ENCODE measurements around the gene GTF3C1. TPM values are rescaled to one million over a fixed set of nuclear protein-coding genes. Genes with fewer than 3 reads are reported as not detected.

GTF3C1 gene
- total RNA-seq, 1 donor from 2014 or later = 57.1 TPM

DNA sequence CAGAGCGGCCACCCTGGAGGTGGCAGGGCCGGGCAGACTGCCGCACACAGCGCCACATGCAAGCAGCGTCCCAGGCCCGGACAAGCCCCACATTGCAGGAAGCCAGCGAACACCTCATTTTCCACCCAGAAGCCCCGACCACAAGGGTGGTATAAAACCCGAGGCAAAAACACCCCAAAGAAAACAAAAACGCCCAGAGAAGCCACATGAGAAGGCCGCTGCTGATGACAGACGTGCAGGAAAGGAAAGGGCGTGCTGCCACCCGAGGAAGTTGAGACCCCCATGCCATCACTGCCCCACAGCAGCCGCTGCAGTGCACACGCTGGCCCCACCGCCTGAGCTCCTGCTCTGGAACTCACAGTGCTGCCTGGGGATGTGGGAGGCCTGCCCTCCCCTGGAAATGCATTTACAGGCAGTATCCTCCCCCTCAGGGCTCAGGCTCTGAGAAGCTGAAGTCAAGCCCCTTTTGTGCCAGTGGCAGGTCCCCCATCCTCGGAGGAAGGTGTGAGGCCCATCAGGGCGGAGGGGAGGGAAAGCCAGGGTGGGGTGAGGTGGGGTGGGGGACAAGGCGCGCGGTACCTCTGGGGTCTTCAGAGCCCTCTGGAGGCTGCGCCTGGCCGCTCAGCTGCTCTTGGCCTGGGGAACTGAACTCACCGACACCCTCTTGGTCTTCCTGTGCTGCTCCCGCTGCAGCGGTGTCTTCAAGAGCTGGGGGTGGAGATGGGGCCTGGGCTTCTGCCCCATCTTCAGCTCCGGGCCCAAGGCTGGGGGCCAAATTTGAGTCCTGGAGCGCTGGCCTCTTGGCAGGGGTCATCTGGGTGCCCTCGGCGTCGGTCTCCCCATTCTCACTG is 85.7 kb downstream of the GTF3C1 start:
- peak overlapping the region; percentile 3 for H3K27ac ChIP-seq
- ATAC-seq (peak; percentile 5 to 18), DNase-seq (peak; percentile 37)
- peaks cover 98% of the 10 kb centered on the region for H3K36me3 ChIP-seq
- TF ChIP-seq, protein P1, sequence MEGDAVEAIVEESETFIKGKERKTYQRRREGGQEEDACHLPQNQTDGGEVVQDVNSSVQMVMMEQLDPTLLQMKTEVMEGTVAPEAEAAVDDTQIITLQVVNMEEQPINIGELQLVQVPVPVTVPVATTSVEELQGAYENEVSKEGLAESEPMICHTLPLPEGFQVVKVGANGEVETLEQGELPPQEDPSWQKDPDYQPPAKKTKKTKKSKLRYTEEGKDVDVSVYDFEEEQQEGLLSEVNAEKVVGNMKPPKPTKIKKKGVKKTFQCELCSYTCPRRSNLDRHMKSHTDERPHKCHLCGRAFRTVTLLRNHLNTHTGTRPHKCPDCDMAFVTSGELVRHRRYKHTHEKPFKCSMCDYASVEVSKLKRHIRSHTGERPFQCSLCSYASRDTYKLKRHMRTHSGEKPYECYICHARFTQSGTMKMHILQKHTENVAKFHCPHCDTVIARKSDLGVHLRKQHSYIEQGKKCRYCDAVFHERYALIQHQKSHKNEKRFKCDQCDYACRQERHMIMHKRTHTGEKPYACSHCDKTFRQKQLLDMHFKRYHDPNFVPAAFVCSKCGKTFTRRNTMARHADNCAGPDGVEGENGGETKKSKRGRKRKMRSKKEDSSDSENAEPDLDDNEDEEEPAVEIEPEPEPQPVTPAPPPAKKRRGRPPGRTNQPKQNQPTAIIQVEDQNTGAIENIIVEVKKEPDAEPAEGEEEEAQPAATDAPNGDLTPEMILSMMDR (IDR thresholded peaks at IDR 0.05) = no peak
- no peaks in the 10 kb centered on the region for H3K27me3 ChIP-seq (ENCODE audit: low read depth)
- no peaks in the 10 kb centered on the region for H3K9me3 ChIP-seq
- H3K4me3 ChIP-seq = no peak overlapping the region
- no peaks in the 10 kb centered on the region for H3K4me1 ChIP-seq
- intact Hi-C loops (cut with DNase I) = no loop called here

DNA sequence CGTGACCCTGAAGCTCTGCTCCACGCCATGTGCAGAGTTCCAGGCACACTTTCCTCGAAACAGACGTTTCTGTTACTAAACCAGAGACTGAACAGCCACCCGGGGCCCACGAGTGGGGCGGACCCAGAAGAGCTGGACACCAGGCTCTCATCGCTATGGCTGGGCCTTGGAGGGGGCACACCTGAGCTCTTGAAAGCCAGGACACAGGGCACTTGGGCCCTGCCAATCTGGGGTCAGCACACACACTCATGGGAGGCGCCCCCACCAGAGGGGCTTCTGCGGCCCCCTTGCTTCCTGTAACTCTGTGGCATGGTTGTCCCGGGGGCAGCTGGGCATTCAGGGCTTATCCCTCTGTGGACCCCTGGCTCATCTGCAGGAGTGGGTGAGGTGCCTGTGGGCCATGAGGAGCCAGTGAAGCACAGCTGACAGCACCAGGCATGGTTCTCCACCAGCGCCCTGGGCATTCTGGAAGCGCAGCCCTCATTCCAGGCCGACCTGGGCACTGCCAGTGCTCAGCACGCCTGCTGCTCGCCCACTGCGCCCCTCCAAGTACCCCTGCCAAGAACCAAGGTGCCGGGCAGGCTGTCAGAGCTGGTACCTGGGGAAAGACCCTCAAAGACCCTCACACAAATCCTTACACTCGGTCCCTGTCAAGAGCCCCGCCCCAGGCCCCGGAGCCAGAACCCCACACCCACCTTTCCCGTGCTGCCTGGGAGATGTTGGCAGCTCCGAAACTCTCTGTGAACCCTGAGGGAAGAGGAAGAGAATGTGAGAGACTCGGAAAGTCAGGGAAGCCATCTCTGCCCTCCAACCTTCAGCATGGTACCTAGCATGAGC is 86.6 kb downstream of the GTF3C1 start:
- H3K27me3 ChIP-seq (ENCODE audit: low read depth) = no peaks in the 10 kb centered on the region
- H3K9me3 ChIP-seq = no peaks in the 10 kb centered on the region
- TF ChIP-seq, protein P1 (IDR thresholded peaks at IDR 0.05) = no peak
- intact Hi-C loops (cut with DNase I) = no loop called here
- peaks cover 89% of the 10 kb centered on the region for H3K36me3 ChIP-seq
- no peak for ATAC-seq
- peak; percentile 39 for DNase-seq
- H3K4me1 ChIP-seq = no peaks in the 10 kb centered on the region
- no peak overlapping the region for H3K4me3 ChIP-seq
- no peak overlapping the region for H3K27ac ChIP-seq

DNA sequence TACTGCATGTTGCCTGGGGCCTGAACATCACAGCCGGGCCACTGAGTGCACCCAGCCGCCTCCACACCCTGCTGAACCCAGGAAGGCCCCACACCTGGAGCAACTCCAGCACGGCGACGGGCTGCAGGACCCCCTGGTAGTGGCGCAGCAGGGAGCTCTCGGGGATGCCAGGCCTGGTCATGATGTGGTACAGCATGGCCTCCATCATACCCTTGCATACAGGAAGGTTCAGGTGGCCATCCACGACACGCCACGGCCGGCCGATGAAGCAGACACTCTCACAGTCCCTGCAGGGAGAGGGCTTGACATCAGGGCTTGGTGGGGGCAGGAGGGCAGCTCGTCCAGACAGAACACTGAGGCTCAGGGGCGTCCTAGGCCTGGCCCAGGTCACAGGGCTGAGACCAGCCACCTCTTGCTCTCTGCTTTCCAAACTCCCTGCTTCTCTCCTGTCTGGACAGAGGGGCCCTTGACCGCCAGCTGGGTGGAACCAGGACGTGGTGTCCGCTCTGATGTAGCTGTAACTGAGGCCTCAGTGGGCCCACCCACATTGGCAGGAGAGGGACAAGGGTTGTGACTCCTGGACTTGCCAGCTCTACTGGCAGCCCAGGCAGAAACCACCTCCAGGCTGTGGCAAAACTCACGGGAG is 87.4 kb downstream of the GTF3C1 start:
- Histone ChIP-seq H3K36me3 (peaks cover 81% of the 10 kb centered on the region), H3K4me1 (peaks cover 1% of the 10 kb centered on the region), H3K27ac (no peak overlapping the region), H3K27me3 (ENCODE audit: low read depth) (no peaks in the 10 kb centered on the region), H3K9me3 (no peaks in the 10 kb centered on the region), H3K4me3 (no peak overlapping the region)
- TF ChIP-seq, protein P1 (IDR thresholded peaks at IDR 0.05) = no peak
- no peak for ATAC-seq
- DNase-seq = peak; percentile 34
- intact Hi-C loops (cut with DNase I) = no loop called here

DNA sequence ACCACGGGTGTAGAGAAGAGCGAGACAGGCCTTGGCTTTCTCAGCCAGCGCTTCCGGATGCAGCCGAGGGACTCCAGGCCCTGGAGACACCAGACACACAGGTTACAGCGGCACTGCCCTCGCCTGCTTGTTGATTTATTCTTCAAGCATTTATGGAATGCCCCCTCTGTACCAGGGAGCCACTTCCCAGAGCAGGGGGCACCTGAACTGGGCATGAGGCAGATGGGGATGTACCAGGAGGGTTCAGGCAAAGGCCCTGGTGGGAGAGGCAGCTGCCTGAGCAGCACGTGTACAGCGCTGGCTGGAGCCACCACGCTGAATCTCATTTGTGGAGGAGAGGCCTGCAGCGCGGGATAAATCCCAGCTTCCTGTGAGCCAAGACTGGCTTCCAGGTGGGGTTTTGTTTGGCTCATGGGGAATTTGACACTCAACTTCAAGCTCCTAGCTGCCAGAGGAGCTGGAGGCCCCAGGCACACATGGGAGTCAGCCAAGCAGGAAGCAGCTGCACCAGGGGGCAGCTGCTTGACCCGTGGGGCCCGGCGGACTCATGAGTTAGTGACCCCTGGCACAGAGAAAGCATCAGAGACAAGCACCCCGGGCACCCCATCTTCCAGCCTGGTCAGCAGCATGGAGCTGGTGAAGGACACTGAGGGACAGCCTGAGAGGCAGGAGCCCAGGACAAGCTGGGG is 88.1 kb downstream of the GTF3C1 start:
- H3K4me1 ChIP-seq = peaks cover 8% of the 10 kb centered on the region
- no peak for ATAC-seq
- TF ChIP-seq, protein P1 (IDR thresholded peaks at IDR 0.05) = no peak
- intact Hi-C loops (cut with DNase I) = no loop called here
- no peak overlapping the region for H3K4me3 ChIP-seq
- H3K36me3 ChIP-seq = peaks cover 75% of the 10 kb centered on the region
- H3K9me3 ChIP-seq = no peaks in the 10 kb centered on the region
- no peak overlapping the region for H3K27ac ChIP-seq
- H3K27me3 ChIP-seq (ENCODE audit: low read depth) = no peaks in the 10 kb centered on the region
- DNase-seq = no peak
